ENCODE data around the gene RABGAP1L.

Gene RABGAP1L

GRCh38 chr1:174928541-174928940 lies 769.2 kb downstream of the RABGAP1L start:
- Histone ChIP-seq H3K4me1 (ENCODE audit: control extremely low read depth in 1 of 4, control insufficient read depth in 4 of 4, insufficient read depth in 4 of 4, low read length in 3 of 4) (no peaks in the 10 kb centered on the region), H3K4me3 (ENCODE audit: control insufficient read depth in 1 of 7, extremely low read depth in 1 of 7, insufficient read depth in 4 of 7, low read depth in 2 of 7, low read length in 6 of 7) (no peak overlapping the region), H3K9me3 (ENCODE audit: control extremely low read depth in 1 of 5, control insufficient read depth in 4 of 5, insufficient read depth in 2 of 5, low read depth in 1 of 5, low read length in 4 of 5) (no peaks in the 10 kb centered on the region), H3K27me3 (replicated peaks in 2 of 5; ENCODE audit: control insufficient read depth in 4 of 5, insufficient read depth in 5 of 5, low read length in 4 of 5) (no peaks in the 10 kb centered on the region), H3K36me3 (ENCODE audit: control insufficient read depth in 4 of 4, insufficient read depth in 4 of 4, low read length in 3 of 4) (no peaks in the 10 kb centered on the region), H3K27ac (ENCODE audit: insufficient read depth in 1 of 2, low read depth in 1 of 2, low read length in 2 of 2, poor library complexity in 1 of 2, severe bottlenecking in 2 of 2) (no peak overlapping the region)
- CTCF ChIA-PET = no interaction called here
- no peak for DNase-seq
- no CpG with 5 or more reads among the region's 1 CpG for WGBS (ENCODE audit: insufficient coverage)
- POLR2A ChIA-PET = no interaction called here

- WGBS (ENCODE audit: insufficient coverage) = no CpG with 5 or more reads among the region's 1 CpG
- H3K36me3 ChIP-seq (ENCODE audit: control insufficient read depth in 4 of 4, insufficient read depth in 4 of 4, low read length in 3 of 4) = no peaks in the 10 kb centered on the region
- POLR2A ChIA-PET = interaction anchor here (1.2 kb wide), 1 partner anchor 68 kb away, joined by 3 read pairs; no protein-coding TSS in a partner anchor
- CTCF ChIA-PET = interaction anchor here (0.8 kb wide), 1 partner anchor 55 kb away, joined by 3 read pairs; no protein-coding TSS in a partner anchor
- H3K27ac ChIP-seq (ENCODE audit: insufficient read depth in 1 of 2, low read depth in 1 of 2, low read length in 2 of 2, poor library complexity in 1 of 2, severe bottlenecking in 2 of 2) = no peak overlapping the region
- no peaks in the 10 kb centered on the region for H3K9me3 ChIP-seq (ENCODE audit: control extremely low read depth in 1 of 5, control insufficient read depth in 4 of 5, insufficient read depth in 2 of 5, low read depth in 1 of 5, low read length in 4 of 5)
- H3K27me3 ChIP-seq (replicated peaks in 2 of 5; ENCODE audit: control insufficient read depth in 4 of 5, insufficient read depth in 5 of 5, low read length in 4 of 5) = no peaks in the 10 kb centered on the region
- no peaks in the 10 kb centered on the region for H3K4me1 ChIP-seq (ENCODE audit: control extremely low read depth in 1 of 4, control insufficient read depth in 4 of 4, insufficient read depth in 4 of 4, low read length in 3 of 4)
- DNase-seq = no peak
- H3K4me3 ChIP-seq (ENCODE audit: control insufficient read depth in 1 of 7, extremely low read depth in 1 of 7, insufficient read depth in 4 of 7, low read depth in 2 of 7, low read length in 6 of 7) = no peak overlapping the region
Measured at GRCh38 chr1:174931214-174931613, 771.9 kb downstream of the RABGAP1L start.

GRCh38 chr1:174932587-174932986 lies 773.3 kb downstream of the RABGAP1L start:
- no peaks in the 10 kb centered on the region for H3K27me3 ChIP-seq (replicated peaks in 2 of 5; ENCODE audit: control insufficient read depth in 4 of 5, insufficient read depth in 5 of 5, low read length in 4 of 5)
- no peak overlapping the region for H3K4me3 ChIP-seq (ENCODE audit: control insufficient read depth in 1 of 7, extremely low read depth in 1 of 7, insufficient read depth in 4 of 7, low read depth in 2 of 7, low read length in 6 of 7)
- WGBS (ENCODE audit: insufficient coverage) = 100% methylated on average over 1 of the region's 2 CpGs
- H3K4me1 ChIP-seq (ENCODE audit: control extremely low read depth in 1 of 4, control insufficient read depth in 4 of 4, insufficient read depth in 4 of 4, low read length in 3 of 4) = no peaks in the 10 kb centered on the region
- no peak for DNase-seq
- POLR2A ChIA-PET = interaction anchor here (0.7 kb wide), 1 partner anchor 1275 kb away, joined by 3 read pairs; no protein-coding TSS in a partner anchor
- no peak overlapping the region for H3K27ac ChIP-seq (ENCODE audit: insufficient read depth in 1 of 2, low read depth in 1 of 2, low read length in 2 of 2, poor library complexity in 1 of 2, severe bottlenecking in 2 of 2)
- CTCF ChIA-PET = interaction anchor here (1.3 kb wide), 1 partner anchor 43 kb away, joined by 3 read pairs; no protein-coding TSS in a partner anchor
- no peaks in the 10 kb centered on the region for H3K9me3 ChIP-seq (ENCODE audit: control extremely low read depth in 1 of 5, control insufficient read depth in 4 of 5, insufficient read depth in 2 of 5, low read depth in 1 of 5, low read length in 4 of 5)
- H3K36me3 ChIP-seq (ENCODE audit: control insufficient read depth in 4 of 4, insufficient read depth in 4 of 4, low read length in 3 of 4) = no peaks in the 10 kb centered on the region

- Histone ChIP-seq H3K4me1 (ENCODE audit: control extremely low read depth in 1 of 4, control insufficient read depth in 4 of 4, insufficient read depth in 4 of 4, low read length in 3 of 4) (peaks cover 0 to 16% (median 11%) of the 10 kb centered on the region in 4 experiments), H3K4me3 (ENCODE audit: control insufficient read depth in 1 of 7, extremely low read depth in 1 of 7, insufficient read depth in 4 of 7, low read depth in 2 of 7, low read length in 6 of 7) (no peak overlapping the region), H3K9me3 (ENCODE audit: control extremely low read depth in 1 of 5, control insufficient read depth in 4 of 5, insufficient read depth in 2 of 5, low read depth in 1 of 5, low read length in 4 of 5) (no peaks in the 10 kb centered on the region), H3K27ac (ENCODE audit: insufficient read depth in 1 of 2, low read depth in 1 of 2, low read length in 2 of 2, poor library complexity in 1 of 2, severe bottlenecking in 2 of 2) (no peak overlapping the region), H3K36me3 (ENCODE audit: control insufficient read depth in 4 of 4, insufficient read depth in 4 of 4, low read length in 3 of 4) (no peaks in the 10 kb centered on the region), H3K27me3 (replicated peaks in 2 of 5; ENCODE audit: control insufficient read depth in 4 of 5, insufficient read depth in 5 of 5, low read length in 4 of 5) (no peaks in the 10 kb centered on the region)
- CTCF ChIA-PET = interaction anchor here (1.1 kb wide), 1 partner anchor 14 kb away, joined by 3 read pairs; no protein-coding TSS in a partner anchor
- no peak for DNase-seq
- 100% methylated on average over 2 of the region's 3 CpGs for WGBS (ENCODE audit: insufficient coverage)
- POLR2A ChIA-PET = no interaction called here
Measured at GRCh38 chr1:174935961-174936727, 776.8 kb downstream of the RABGAP1L start.

GRCh38 chr1:174938281-174939007 lies 779.1 kb downstream of the RABGAP1L start:
- POLR2A ChIA-PET = no interaction called here
- WGBS (ENCODE audit: insufficient coverage) = 2% methylated on average over 4 of the region's 6 CpGs
- peak in 2 of 3 donors; percentile 51 to 58 for DNase-seq

GRCh38 chr1:174939775-174940545 lies 780.6 kb downstream of the RABGAP1L start:
- H3K36me3 ChIP-seq (ENCODE audit: control insufficient read depth in 4 of 4, insufficient read depth in 4 of 4, low read length in 3 of 4) = no peaks in the 10 kb centered on the region
- DNase-seq = no peak
- CTCF ChIA-PET = interaction anchor here (2.0 kb wide), 1 partner anchor 43 kb away, joined by 8 read pairs; no protein-coding TSS in a partner anchor

More at GRCh38 chr1:174938281-174939007, 779.1 kb downstream of the RABGAP1L start:
- H3K9me3 ChIP-seq (ENCODE audit: control extremely low read depth in 1 of 5, control insufficient read depth in 4 of 5, insufficient read depth in 2 of 5, low read depth in 1 of 5, low read length in 4 of 5) = no peaks in the 10 kb centered on the region
- peak overlapping the region in 5 of 7 experiments; percentile 37 to 66 (median 54) for H3K4me3 ChIP-seq (ENCODE audit: control insufficient read depth in 1 of 7, extremely low read depth in 1 of 7, insufficient read depth in 4 of 7, low read depth in 2 of 7, low read length in 6 of 7)
- peaks cover 4 to 30% (median 23%) of the 10 kb centered on the region in 4 experiments for H3K4me1 ChIP-seq (ENCODE audit: control extremely low read depth in 1 of 4, control insufficient read depth in 4 of 4, insufficient read depth in 4 of 4, low read length in 3 of 4)
- CTCF ChIA-PET = interaction anchor here (0.6 to 1.5 kb wide), 2 partner anchors 102 to 157 kb away, joined by 3 read pairs; no protein-coding TSS in a partner anchor
- H3K36me3 ChIP-seq (ENCODE audit: control insufficient read depth in 4 of 4, insufficient read depth in 4 of 4, low read length in 3 of 4) = no peaks in the 10 kb centered on the region
- peak overlapping the region; percentile 40 to 59 for H3K27ac ChIP-seq (ENCODE audit: insufficient read depth in 1 of 2, low read depth in 1 of 2, low read length in 2 of 2, poor library complexity in 1 of 2, severe bottlenecking in 2 of 2)
- H3K27me3 ChIP-seq (replicated peaks in 2 of 5; ENCODE audit: control insufficient read depth in 4 of 5, insufficient read depth in 5 of 5, low read length in 4 of 5) = no peaks in the 10 kb centered on the region

More at GRCh38 chr1:174939775-174940545, 780.6 kb downstream of the RABGAP1L start:
- Histone ChIP-seq H3K4me3 (ENCODE audit: control insufficient read depth in 1 of 7, extremely low read depth in 1 of 7, insufficient read depth in 4 of 7, low read depth in 2 of 7, low read length in 6 of 7) (no peak overlapping the region), H3K27me3 (replicated peaks in 2 of 5; ENCODE audit: control insufficient read depth in 4 of 5, insufficient read depth in 5 of 5, low read length in 4 of 5) (no peaks in the 10 kb centered on the region), H3K9me3 (ENCODE audit: control extremely low read depth in 1 of 5, control insufficient read depth in 4 of 5, insufficient read depth in 2 of 5, low read depth in 1 of 5, low read length in 4 of 5) (no peaks in the 10 kb centered on the region), H3K27ac (ENCODE audit: insufficient read depth in 1 of 2, low read depth in 1 of 2, low read length in 2 of 2, poor library complexity in 1 of 2, severe bottlenecking in 2 of 2) (no peak overlapping the region), H3K4me1 (ENCODE audit: control extremely low read depth in 1 of 4, control insufficient read depth in 4 of 4, insufficient read depth in 4 of 4, low read length in 3 of 4) (peaks cover 4 to 30% (median 23%) of the 10 kb centered on the region in 4 experiments)
- POLR2A ChIA-PET = interaction anchor here (0.6 kb wide), 1 partner anchor 123 kb away, joined by 3 read pairs; no protein-coding TSS in a partner anchor
- 100% methylated on average over 1 of the region's 3 CpGs for WGBS (ENCODE audit: insufficient coverage)
